Liver (tissue), 9 donors: ENCODE measurements around the gene INTS4. TPM values are rescaled to one million over a fixed set of nuclear protein-coding genes. Genes with fewer than 3 reads are reported as not detected.

Source experiments
- DNase-seq: peaks from one replicate; pipeline ENCODE4 v3.0.0-alpha.2; 2017; ENCODE audit warnings: low spot score
- H3K27ac ChIP-seq, 2 donors: one replicate each; pipeline ENCODE4 v1.7.0; 2013; ENCODE audit warnings: inconsistent platforms in 2 of 2, low read length in 2 of 2, control low read depth in 1 of 2, low read depth in 1 of 2, mild to moderate bottlenecking in 1 of 2
- H3K27me3 ChIP-seq, 4 donors: one replicate each; pipeline versions ENCODE4 v1.6.1 to v1.7.0; 2013; ENCODE audit warnings: low read length in 3 of 4, inconsistent platforms in 1 of 4, mild to moderate bottlenecking in 1 of 4, moderate library complexity in 1 of 4; ENCODE audit not compliant: control insufficient read depth in 4 of 4, insufficient read depth in 4 of 4
- H3K36me3 ChIP-seq, 4 donors: one replicate each; pipeline versions ENCODE4 v1.6.1 to v1.7.0; 2013; ENCODE audit warnings: low read length in 3 of 4, mild to moderate bottlenecking in 3 of 4, low read depth in 1 of 4, moderate library complexity in 1 of 4; ENCODE audit not compliant: control insufficient read depth in 4 of 4, insufficient read depth in 3 of 4
- H3K4me1 ChIP-seq, 4 donors: one replicate each; pipeline versions ENCODE4 v1.6.1 to v1.7.0; 2013; ENCODE audit warnings: low read length in 3 of 4, mild to moderate bottlenecking in 3 of 4, moderate library complexity in 1 of 4; ENCODE audit not compliant: control insufficient read depth in 4 of 4, insufficient read depth in 4 of 4
- H3K4me3 ChIP-seq, 3 donors: one replicate each; pipeline versions ENCODE4 v1.6.1 to v1.7.0; 2013; ENCODE audit warnings: low read length in 3 of 3, control low read depth in 1 of 3, low read depth in 1 of 3, mild to moderate bottlenecking in 1 of 3
- H3K9ac ChIP-seq, 2 donors: one replicate each; pipeline ENCODE4 v1.7.0; 2013; ENCODE audit warnings: low read length in 2 of 2, mild to moderate bottlenecking in 2 of 2, moderate library complexity in 2 of 2, control low read depth in 1 of 2, low read depth in 1 of 2
- H3K9me3 ChIP-seq, 4 donors: one replicate each; pipeline versions ENCODE4 v1.6.1 to v1.7.0; 2013; ENCODE audit warnings: low read length in 3 of 4; ENCODE audit not compliant: control insufficient read depth in 4 of 4
- FOXA2 ChIP-seq: IDR thresholded peaks from 2 replicates; pipeline ENCODE4 v1.6.1; 2016; ENCODE audit warnings: antibody characterized with exemption
- GABPA ChIP-seq, 2 donors: IDR thresholded peaks in 1 of 2; conservative IDR thresholded peaks in 1 of 2; 2 replicates each; pipeline ENCODE4 v1.6.1; 2016; ENCODE audit warnings: antibody characterized with exemption in 2 of 2, mild to moderate bottlenecking in 1 of 2, moderate library complexity in 1 of 2
- HNF4A ChIP-seq, 2 donors: conservative IDR thresholded peaks; 2 replicates each; pipeline ENCODE4 v1.6.1; 2016; ENCODE audit warnings: antibody characterized with exemption in 2 of 2, mild to moderate bottlenecking in 2 of 2
- MAX ChIP-seq: IDR thresholded peaks from 2 replicates; pipeline ENCODE4 v1.6.1; 2016; ENCODE audit warnings: antibody characterized with exemption
- NR2F2 ChIP-seq: IDR thresholded peaks from 2 replicates; pipeline ENCODE4 v1.6.1; 2016; ENCODE audit warnings: antibody characterized with exemption
- RAD21 ChIP-seq, 2 donors: IDR thresholded peaks; 2 replicates each; pipeline ENCODE4 v1.6.1; 2016; ENCODE audit warnings: antibody characterized with exemption in 2 of 2, mild to moderate bottlenecking in 2 of 2
- REST ChIP-seq: IDR thresholded peaks from 2 replicates; pipeline ENCODE4 v1.6.1; 2016; ENCODE audit warnings: antibody characterized with exemption, mild to moderate bottlenecking
- RXRA ChIP-seq, 2 donors: IDR thresholded peaks; 2 replicates each; pipeline ENCODE4 v1.6.1; 2017 to 2018; ENCODE audit warnings: antibody characterized with exemption in 2 of 2, mild to moderate bottlenecking in 1 of 2
- SP1 ChIP-seq: IDR thresholded peaks from 2 replicates; pipeline ENCODE4 v1.6.1; 2018; ENCODE audit warnings: antibody characterized with exemption, mild to moderate bottlenecking
- TAF1 ChIP-seq: conservative IDR thresholded peaks from 2 replicates; pipeline ENCODE4 v1.6.1; 2016; ENCODE audit warnings: antibody characterized with exemption, mild to moderate bottlenecking
- YY1 ChIP-seq: IDR thresholded peaks from 2 replicates; pipeline ENCODE4 v1.6.1; 2016; ENCODE audit warnings: antibody characterized with exemption, mild to moderate bottlenecking
- WGBS: extraction: QIAGEN DNeasy Blood & Tissue Kit; methylation state at CpG from one replicate; pipeline ENCODE4 v1.1.7; 2013; 5-methylcytosine and 5-hydroxymethylcytosine counted together
- polyA plus RNA-seq, 2 donors: library from polyadenylated mRNA; stranded (reverse) in 1 of 2; unstranded in 1 of 2; fragments of 200-250 nt in 1 of 2; fragments of >200 nt in 1 of 2; fragmentation: Nextera tagmentation in 1 of 2; extraction: Ambion mirVana in 1 of 2; gene quantifications; one replicate each; pipeline versions ENCODE4 v1.2.1 to v1.2.3, GENCODE V29; 2013 to 2015
- total RNA-seq, 2 donors: library from RNA; depleted of rRNA; stranded (reverse); fragments of >200 nt; gene quantifications; one replicate each; pipeline ENCODE4 v1.2.3, GENCODE V29; 2014
- donor health status: healthy.
- donor health status: healthy.
- donor health status: healthy.
- donor health status: healthy.
- donor health status: healthy.

The INTS4 gene
- total and polyA plus RNA-seq, 4 donors: 7.9 to 19.1 (median 15.0) TPM

DNA sequence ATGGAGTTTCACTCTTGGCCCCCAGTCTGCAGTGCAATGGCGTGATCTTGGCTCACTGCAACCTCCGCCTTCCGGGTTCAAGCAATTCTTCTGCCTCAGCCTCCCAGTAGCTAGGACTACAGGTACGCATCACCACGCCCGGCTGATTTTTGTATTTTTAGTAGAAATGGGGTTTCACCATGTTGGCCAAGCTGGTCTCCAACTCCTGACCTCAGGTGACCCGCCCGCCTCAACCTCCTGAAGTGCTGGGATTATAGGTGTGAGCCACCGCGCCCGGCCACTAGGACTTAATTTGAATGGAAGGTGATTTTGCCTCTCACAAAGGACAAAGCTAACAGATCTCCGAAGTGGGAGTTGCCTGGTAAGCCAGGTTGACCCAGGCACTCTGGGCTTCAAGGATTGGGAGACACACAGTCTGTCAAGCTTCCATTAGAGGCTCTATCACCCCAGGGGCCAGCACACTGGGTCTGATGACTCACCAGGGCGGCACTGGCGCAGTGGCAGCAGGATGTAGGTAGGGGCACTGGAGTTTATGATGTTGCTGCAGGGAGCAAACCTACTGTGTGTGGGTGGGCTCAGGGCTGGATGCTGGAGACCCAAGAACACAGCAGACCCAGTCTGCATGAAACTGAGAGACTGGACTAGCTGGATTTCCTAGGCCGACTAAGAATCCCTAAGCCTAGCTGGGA is 46.4 kb upstream of the INTS4 start (continued):
- TF ChIP-seq REST: no peak

GRCh38 chr11:78039919-78040671 is 45.6 kb upstream of the INTS4 start:
- Histone ChIP-seq H3K27me3 (no peaks in the 10 kb centered on the region), H3K36me3 (no peaks in the 10 kb centered on the region), H3K27ac (peak overlapping the region; percentile 78 to 80), H3K4me3 (no peak overlapping the region), H3K4me1 (peaks cover 13 to 41% (median 32%) of the 10 kb centered on the region in 4 donors), H3K9me3 (no peaks in the 10 kb centered on the region), H3K9ac (peak overlapping the region; percentile 42 to 58)
- peak; percentile 47 for DNase-seq
- TF ChIP-seq TAF1: no peak
- peak in 1 of 2 donors; percentile 63 for TF ChIP-seq GABPA (IDR thresholded peaks at IDR 0.05 in 1 of 2, conservative IDR thresholded peaks at IDR 0.05 in 1 of 2)
- TF ChIP-seq MAX: peak; percentile 20
- TF ChIP-seq REST: no peak
- peak in 1 of 2 donors; percentile 41 for TF ChIP-seq RXRA (IDR thresholded peaks at IDR 0.05)
- TF ChIP-seq SP1: peak; percentile 36
- TF ChIP-seq HNF4A (conservative IDR thresholded peaks at IDR 0.05): peak; percentile 75 to 85
- no peak for TF ChIP-seq RAD21 (IDR thresholded peaks at IDR 0.05)
- TF ChIP-seq FOXA2: no peak
- TF ChIP-seq YY1: peak; percentile 41
- peak; percentile 27 for TF ChIP-seq NR2F2
- 27% methylated on average over 7 of the region's 7 CpGs for whole genome bisulfite sequencing
